MCF 10A (cell line): ENCODE data around the gene APBA2. TPM values are rescaled to one million over a fixed set of nuclear protein-coding genes. Genes with fewer than 3 reads are reported as not detected.

Experiments
- BruUV-seq: library from RNA; stranded (reverse); fragments of 400-500 nt; replicated peaks from 2 replicates; lab custom pipeline; 2021; lab: Mats Ljungman, UMichigan
- CTCF ChIA-PET: fragments of 300-600 bp; sonication (Branson Sonifier 250); formaldehyde crosslinking; extraction: SDS; loops from one replicate; lab custom pipeline; 2021; ENCODE audit warnings: antibody characterized with exemption, inconsistent platforms; lab: Yijun Ruan, JAX
- POLR2A ChIA-PET: fragments of 300-600, 350-650 bp; sonication (Branson Sonifier 250); formaldehyde crosslinking; extraction: SDS; loops from one replicate; lab custom pipeline; 2020; ENCODE audit warnings: antibody characterized with exemption, inconsistent platforms; lab: Yijun Ruan, JAX
- DNase-seq: peaks from one replicate; pipeline ENCODE4 v3.0.0-alpha.2; 2018; ENCODE audit not compliant: unreplicated experiment
- H3K27ac Mint-ChIP-seq: one replicate; pipeline ENCODE4 v1.8.0; 2022; ENCODE audit warnings: mild to moderate bottlenecking, low read depth, mixed read lengths; ENCODE audit not compliant: unreplicated experiment
- H3K27me3 Mint-ChIP-seq: one replicate; pipeline ENCODE4 v1.8.0; 2022; ENCODE audit warnings: mixed read lengths; ENCODE audit not compliant: insufficient read depth, unreplicated experiment
- H3K36me3 Mint-ChIP-seq: one replicate; pipeline ENCODE4 v1.8.0; 2022; ENCODE audit warnings: mild to moderate bottlenecking, moderate library complexity, mixed read lengths; ENCODE audit not compliant: insufficient read depth, unreplicated experiment
- H3K4me1 Mint-ChIP-seq: one replicate; pipeline ENCODE4 v1.8.0; 2022; ENCODE audit warnings: mixed read lengths; ENCODE audit not compliant: insufficient read depth, unreplicated experiment
- H3K4me3 Mint-ChIP-seq: one replicate; pipeline ENCODE4 v1.8.0; 2022; ENCODE audit warnings: mild to moderate bottlenecking, moderate library complexity, mixed read lengths; ENCODE audit not compliant: unreplicated experiment
- H3K9me3 Mint-ChIP-seq: one replicate; pipeline ENCODE4 v1.8.0; 2022; ENCODE audit warnings: mixed read lengths; ENCODE audit not compliant: unreplicated experiment
- intact Hi-C: fragments of 100-400 bp; cut with micrococcal nuclease; formaldehyde crosslinking; loops from 2 replicates; pipeline ENCODE4 v1.14.1; 2022
- total RNA-seq: library from RNA; stranded (reverse); gene quantifications from 2 replicates; pipeline ENCODE4 v1.2.3, GENCODE V29; 2022
- TF ChIP-seq, protein P1 (sequence below): fragments of 200-600 bp; IDR thresholded peaks from one replicate; pipeline ENCODE4 v1.8.0; 2022; ENCODE audit warnings: antibody characterized with exemption, mild to moderate bottlenecking; ENCODE audit not compliant: unreplicated experiment

Gene APBA2
- total RNA-seq, 1 experiment from 2014 or later, result not detected

DNA sequence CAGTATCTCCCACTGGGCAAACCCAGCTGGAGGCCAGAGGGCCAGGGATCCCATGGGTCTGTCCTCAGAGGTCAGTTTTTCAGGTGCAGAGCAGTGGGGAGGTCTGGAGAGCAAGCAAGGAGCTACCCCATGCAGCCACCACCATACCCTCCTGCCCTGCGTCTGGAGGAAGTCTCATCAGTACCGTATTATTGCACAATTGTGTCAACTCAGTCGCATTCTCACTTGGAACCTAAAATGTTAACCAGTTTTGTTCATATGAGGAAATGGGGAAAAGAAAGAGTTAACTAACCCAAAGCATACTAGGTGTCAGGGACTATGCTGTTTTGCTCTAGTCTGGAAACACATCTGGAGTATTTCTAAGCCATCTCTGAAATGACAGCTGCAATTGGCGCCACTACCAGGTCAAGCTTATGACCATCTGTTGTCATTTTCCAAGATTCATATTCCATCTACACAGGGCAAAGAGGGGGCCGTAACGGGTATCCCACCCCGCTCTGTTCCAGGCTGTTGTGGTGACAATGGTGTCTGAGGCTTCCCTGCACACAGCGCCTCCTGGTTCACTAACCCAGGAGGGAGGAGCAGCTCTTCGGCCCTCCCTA is 16.9 kb upstream of the APBA2 start:
- Mint-ChIP-seq H3K36me3 (no peaks in the 10 kb centered on the region), H3K9me3 (no peaks in the 10 kb centered on the region), H3K4me3 (no peak overlapping the region), H3K4me1 (no peaks in the 10 kb centered on the region), H3K27ac (no peak overlapping the region), H3K27me3 (no peaks in the 10 kb centered on the region)
- intact Hi-C loops, result no loop called here
- ChIA-PET CTCF (no interaction called here), POLR2A (no interaction called here)
- BruUV-seq, result no TSS peak
- no peak for DNase-seq
- TF ChIP-seq, protein P1, sequence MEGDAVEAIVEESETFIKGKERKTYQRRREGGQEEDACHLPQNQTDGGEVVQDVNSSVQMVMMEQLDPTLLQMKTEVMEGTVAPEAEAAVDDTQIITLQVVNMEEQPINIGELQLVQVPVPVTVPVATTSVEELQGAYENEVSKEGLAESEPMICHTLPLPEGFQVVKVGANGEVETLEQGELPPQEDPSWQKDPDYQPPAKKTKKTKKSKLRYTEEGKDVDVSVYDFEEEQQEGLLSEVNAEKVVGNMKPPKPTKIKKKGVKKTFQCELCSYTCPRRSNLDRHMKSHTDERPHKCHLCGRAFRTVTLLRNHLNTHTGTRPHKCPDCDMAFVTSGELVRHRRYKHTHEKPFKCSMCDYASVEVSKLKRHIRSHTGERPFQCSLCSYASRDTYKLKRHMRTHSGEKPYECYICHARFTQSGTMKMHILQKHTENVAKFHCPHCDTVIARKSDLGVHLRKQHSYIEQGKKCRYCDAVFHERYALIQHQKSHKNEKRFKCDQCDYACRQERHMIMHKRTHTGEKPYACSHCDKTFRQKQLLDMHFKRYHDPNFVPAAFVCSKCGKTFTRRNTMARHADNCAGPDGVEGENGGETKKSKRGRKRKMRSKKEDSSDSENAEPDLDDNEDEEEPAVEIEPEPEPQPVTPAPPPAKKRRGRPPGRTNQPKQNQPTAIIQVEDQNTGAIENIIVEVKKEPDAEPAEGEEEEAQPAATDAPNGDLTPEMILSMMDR, result no peak

DNA sequence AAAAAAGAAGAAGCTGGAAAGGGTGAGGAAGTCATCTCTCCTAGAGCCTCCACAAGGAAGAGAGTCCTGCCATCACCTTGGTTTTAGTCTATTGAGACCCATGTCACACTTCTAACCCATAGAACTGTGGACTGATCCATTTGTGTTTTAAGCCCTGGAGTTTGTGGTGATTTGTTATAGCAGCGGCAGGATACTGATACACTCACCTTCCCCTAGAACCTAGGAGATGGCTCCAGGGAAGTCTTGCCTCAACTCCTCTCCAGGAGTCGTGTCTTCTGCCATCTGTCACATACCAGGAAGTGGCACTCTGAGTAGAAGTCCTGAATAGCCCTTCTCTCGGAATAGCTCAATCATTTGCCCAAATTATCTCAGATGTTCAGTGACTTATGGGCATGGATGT is 14.6 kb upstream of the APBA2 start:
- H3K9me3 Mint-ChIP-seq, result no peaks in the 10 kb centered on the region
- no peak overlapping the region for H3K4me3 Mint-ChIP-seq
- BruUV-seq, result no TSS peak
- no peaks in the 10 kb centered on the region for H3K4me1 Mint-ChIP-seq
- TF ChIP-seq, protein P1, result no peak
- no peak for DNase-seq
- no peaks in the 10 kb centered on the region for H3K36me3 Mint-ChIP-seq
- intact Hi-C loops, result no loop called here
- H3K27me3 Mint-ChIP-seq, result no peaks in the 10 kb centered on the region
- ChIA-PET POLR2A (no interaction called here), CTCF (interaction anchor here (0.7 kb wide), 1 partner anchor 15 kb away, joined by 3 read pairs; no protein-coding TSS in a partner anchor)
- no peak overlapping the region for H3K27ac Mint-ChIP-seq

DNA sequence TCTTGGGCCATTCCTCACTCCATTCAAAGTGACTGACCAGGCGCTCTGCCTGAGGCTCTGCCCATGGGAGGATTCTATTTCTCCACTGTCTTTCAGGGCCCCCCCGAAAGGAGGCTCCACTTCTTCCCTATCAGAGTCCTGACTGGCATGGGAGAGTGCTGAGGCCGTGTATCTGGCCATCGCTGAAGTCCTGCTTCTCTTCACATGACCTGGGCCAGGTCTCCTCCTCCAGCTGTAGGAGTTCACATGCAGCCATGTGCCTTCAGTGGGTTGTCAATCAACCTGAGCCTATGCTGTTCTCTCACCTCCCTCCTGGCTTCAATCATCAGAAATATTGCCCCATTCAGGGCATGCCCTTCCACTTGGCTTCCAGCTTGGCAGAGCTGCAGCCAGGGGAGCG is 12.8 kb upstream of the APBA2 start:
- no peak for DNase-seq
- H3K4me1 Mint-ChIP-seq, result no peaks in the 10 kb centered on the region
- no TSS peak for BruUV-seq
- TF ChIP-seq, protein P1, result no peak
- H3K9me3 Mint-ChIP-seq, result no peaks in the 10 kb centered on the region
- ChIA-PET POLR2A (interaction anchor here (0.6 kb wide), 1 partner anchor 14 kb away, joined by 3 read pairs; no protein-coding TSS in a partner anchor), CTCF (interaction anchor here (0.6 kb wide), 3 partner anchors 9 to 828 kb away, joined by 3 to 7 read pairs (median 5); no protein-coding TSS in a partner anchor)
- no peaks in the 10 kb centered on the region for H3K27me3 Mint-ChIP-seq
- no peaks in the 10 kb centered on the region for H3K36me3 Mint-ChIP-seq
- intact Hi-C loops, result no loop called here
- H3K27ac Mint-ChIP-seq, result no peak overlapping the region
- no peak overlapping the region for H3K4me3 Mint-ChIP-seq

DNA sequence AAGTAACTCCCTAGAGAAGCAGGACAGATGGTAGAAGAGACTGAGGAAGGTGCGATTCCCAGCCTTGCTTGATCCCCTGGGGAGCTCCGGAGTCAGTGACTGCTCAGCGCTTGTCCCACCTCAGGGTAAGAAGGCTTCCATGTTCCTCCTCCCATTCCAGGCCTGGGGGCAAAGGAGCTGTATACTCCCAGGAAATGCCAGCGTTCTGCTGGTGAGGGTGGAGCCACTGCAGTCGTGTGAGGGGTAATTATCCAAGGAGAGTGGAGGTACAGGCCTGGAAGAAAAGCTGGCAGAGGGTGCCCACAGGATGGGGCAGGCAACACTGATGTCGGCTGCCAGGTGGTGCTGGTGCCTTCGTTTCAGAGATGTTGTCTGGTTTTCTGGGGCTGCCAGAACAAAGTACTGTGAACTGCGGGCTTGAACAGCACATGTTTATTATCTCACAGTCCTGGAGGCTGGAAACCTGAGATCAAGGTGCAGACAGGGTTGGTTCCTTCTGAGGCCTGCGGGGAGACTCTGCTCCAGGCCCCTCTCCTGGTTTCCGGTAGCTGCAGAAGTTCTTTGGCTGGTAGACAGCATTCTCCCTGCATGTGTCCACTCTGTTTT is 12.1 kb upstream of the APBA2 start:
- POLR2A ChIA-PET, result no interaction called here
- CTCF ChIA-PET, result interaction anchor here (0.5 to 0.6 kb wide), 4 partner anchors 10 to 827 kb away, joined by 3 to 7 read pairs (median 4); no protein-coding TSS in a partner anchor
- no peaks in the 10 kb centered on the region for H3K9me3 Mint-ChIP-seq

More for the DNA sequence above, 12.1 kb upstream of the APBA2 start:
- no TSS peak for BruUV-seq
- TF ChIP-seq, protein P1, result no peak
- intact Hi-C loops, result no loop called here
- Mint-ChIP-seq H3K36me3 (no peaks in the 10 kb centered on the region), H3K27me3 (no peaks in the 10 kb centered on the region), H3K27ac (no peak overlapping the region), H3K4me1 (no peaks in the 10 kb centered on the region), H3K4me3 (no peak overlapping the region)
- no peak for DNase-seq
